Measurements from ENCODE around the gene PEX1. TPM values are rescaled to one million over a fixed set of nuclear protein-coding genes. Genes with fewer than 3 reads are reported as not detected.
"Not testable (repeated sequence)": the region's sequence is repeated elsewhere in the genome, so short reads cannot be mapped to it uniquely, and the experiment has no call there.

PEX1 gene
- 10 to 100 TPM; 16.9 to 17.7 TPM for total RNA-seq
- long read RNA-seq, donor 1, full-length matches to known transcripts, result 5 of 5 reads
- long read RNA-seq, donor 1, partial matches to known transcripts, result 0 of 5 reads
- long read RNA-seq, donor 1, other reads (novel, unspliced or antisense), result 0 of 5 reads
- long read RNA-seq, donor 2, partial matches to known transcripts, result 10 of 10 reads
- long read RNA-seq, donor 2, other reads (novel, unspliced or antisense), result 0 of 10 reads

DNA sequence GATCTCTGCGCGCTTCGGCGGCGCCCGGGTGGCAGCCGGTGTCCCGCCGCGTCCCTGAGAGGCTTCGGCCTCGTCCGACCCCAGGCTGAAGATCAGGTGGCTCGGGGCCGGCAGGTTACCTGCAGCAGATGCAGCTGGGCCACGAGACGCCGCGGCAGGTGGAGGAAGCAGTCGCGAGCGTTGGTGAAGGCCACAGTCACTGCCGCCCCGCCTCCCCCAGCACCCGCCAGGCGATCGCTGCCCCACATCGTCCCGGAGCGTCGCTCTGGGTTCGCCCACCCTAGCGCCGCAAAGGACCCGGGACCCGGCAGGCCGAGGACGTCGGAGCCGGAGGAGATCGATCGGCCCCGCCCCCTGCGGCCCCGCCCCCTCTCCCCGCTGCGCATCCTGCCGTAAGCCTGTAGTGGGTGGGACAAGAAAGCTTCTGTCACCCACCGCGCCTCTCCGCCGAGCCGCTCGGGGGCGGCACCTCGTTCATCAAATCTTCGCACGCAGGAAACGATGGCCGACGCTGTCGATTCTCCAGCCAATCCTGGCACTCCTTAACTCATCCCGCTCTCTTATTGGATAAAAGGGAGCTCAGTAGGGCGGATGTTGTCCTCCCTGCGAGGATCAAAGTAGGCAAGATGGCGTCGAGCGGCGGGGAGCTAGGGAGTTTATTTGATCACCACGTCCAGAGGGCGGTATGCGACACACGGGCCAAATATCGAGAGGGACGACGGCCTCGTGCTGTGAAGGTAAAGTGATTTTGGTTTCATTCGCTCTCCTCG, at the start of gene PEX1, which contains the start of gene RBM48:
PEX1 (minus strand) TSS at position 333 of the 770 bp plus-strand sequence; CDS start at position 248, 85 bp downstream.
RBM48 (plus strand) TSS at position 608 of the 770 bp plus-strand sequence; CDS start at position 627, 19 bp downstream.
- peak; percentile 99 for DNase-seq (ENCODE audit: low spot score)
- intact Hi-C loops (cut with DNase I), result no loop called here

DNA sequence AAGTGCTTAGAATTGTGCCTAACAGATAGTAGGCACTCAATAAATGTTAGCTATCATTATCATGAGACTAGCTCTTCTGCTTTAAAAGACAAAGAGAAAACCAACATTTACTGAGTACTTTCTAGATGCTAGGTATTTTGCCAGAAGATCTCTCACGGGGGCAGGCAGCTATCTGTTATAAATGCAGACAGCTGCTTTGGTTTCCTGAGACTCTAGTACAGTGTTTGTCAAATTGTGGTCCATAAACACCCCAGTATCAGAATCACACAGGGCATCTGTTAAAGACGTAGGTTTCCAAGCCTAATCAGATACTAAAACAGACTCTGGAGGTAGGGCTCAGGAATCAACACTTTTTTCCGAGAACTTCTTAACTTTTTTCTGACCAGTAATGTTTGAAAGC, 48.0 kb upstream of the PEX1 start:
- intact Hi-C loops (cut with DNase I), result no loop called here
- no peak for DNase-seq (ENCODE audit: low spot score)

GRCh38 chr7:92569137-92569536, 40.8 kb upstream of the PEX1 start:
- intact Hi-C loops (cut with DNase I), result loop anchor here in 1 of 2 donors (10.0 kb wide), 1 partner anchor 324 kb away; the partner anchor contains the start of genes ANKIB1 and KRIT1
- no peak for DNase-seq (ENCODE audit: low spot score)

- no peak for DNase-seq (ENCODE audit: low spot score)
- intact Hi-C loops (cut with DNase I), result loop anchor here in 1 of 2 donors (10.0 kb wide), 1 partner anchor 323 kb away; the partner anchor contains the start of genes ANKIB1 and KRIT1
Measured at GRCh38 chr7:92567460-92567859, 39.1 kb upstream of the PEX1 start.

DNA sequence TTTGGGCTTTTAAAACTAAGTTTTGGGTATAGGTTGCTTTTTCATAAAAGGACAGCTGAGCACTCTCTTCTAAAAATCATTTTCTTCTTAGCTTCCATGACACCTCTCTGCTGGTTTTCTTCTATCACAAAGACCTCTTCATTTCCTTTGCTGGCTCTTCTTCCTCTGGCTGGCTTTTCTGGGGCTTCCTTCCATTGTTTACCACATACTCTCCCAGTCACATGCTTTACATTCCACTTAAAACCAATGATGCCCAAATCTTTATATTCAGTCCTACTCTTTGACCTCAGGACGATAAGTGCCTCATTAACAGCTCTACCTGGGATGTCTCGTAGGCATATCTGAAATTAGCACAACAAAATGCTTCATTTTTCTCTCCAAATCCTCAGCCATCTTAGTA, 35.0 kb upstream of the PEX1 start:
- intact Hi-C loops (cut with DNase I), result loop anchor here in 1 of 2 donors (10.0 kb wide), 1 partner anchor 319 kb away; the partner anchor contains the start of genes ANKIB1 and KRIT1
- no peak for DNase-seq (ENCODE audit: low spot score)

- no peak for DNase-seq (ENCODE audit: low spot score)
- intact Hi-C loops (cut with DNase I), result loop anchor here in 1 of 2 donors (10.0 kb wide), 1 partner anchor 316 kb away; the partner anchor contains the start of genes ANKIB1 and KRIT1
Measured at GRCh38 chr7:92560602-92561001, 32.3 kb upstream of the PEX1 start.

GRCh38 chr7:92557808-92558362, 29.6 kb upstream of the PEX1 start:
- no peak for DNase-seq (ENCODE audit: low spot score)
- intact Hi-C loops (cut with DNase I), result no loop called here

GRCh38 chr7:92557249-92557648, 28.9 kb upstream of the PEX1 start:
- intact Hi-C loops (cut with DNase I), result no loop called here

GRCh38 chr7:92550194-92550593, 21.9 kb upstream of the PEX1 start:
- DNase-seq (ENCODE audit: low spot score), result no peak
- intact Hi-C loops (cut with DNase I), result no loop called here

More at GRCh38 chr7:92557249-92557648, 28.9 kb upstream of the PEX1 start:
- no peak for DNase-seq (ENCODE audit: low spot score)

DNA sequence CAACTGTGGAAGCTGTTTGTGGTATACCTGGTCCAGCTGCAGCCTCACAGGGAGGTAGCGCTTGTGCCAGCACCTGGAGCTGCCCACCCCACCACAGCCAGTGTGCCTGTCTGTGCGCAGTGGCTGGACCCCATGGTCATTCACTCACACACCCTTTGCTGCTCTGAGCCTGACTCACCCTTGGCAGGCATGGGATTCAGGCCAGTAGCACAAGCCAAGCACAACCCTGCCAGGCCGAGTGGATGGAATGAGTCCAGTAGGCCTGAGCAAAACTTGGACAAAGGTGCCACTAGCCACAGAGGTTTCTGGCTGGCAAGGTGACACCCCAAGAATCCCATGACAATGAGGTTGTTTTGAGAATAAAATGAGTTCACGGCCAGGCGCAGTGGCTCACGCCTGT, 19.3 kb upstream of the PEX1 start:
- DNase-seq (ENCODE audit: low spot score), result no peak
- intact Hi-C loops (cut with DNase I), result no loop called here

- intact Hi-C loops (cut with DNase I), result no loop called here
- DNase-seq (ENCODE audit: low spot score), result no peak
Measured at GRCh38 chr7:92546856-92547497, 18.7 kb upstream of the PEX1 start.

- intact Hi-C loops (cut with DNase I); DNase-seq (ENCODE audit: low spot score): not testable (repeated sequence)
Measured at GRCh38 chr7:92545116-92545515, 16.8 kb upstream of the PEX1 start.

DNA sequence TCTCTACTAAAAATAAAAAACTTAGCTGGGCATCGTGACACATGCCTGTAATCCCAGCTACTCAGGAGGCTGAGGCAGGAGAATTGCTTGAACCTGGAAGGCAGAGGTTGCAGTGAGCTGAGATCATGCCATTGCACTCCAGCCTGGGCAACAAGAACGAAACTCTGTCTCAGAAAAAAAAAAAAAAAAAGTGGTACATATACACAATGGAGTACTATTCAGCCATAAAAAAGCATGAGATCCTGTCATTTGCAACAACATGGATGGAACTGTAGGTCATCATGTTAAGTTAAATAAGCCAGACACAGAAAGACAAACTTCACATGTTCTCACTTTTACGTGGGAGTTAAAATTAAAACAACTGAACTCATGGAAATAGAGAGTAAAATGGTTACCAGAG, 15.2 kb upstream of the PEX1 start:
- intact Hi-C loops (cut with DNase I); DNase-seq (ENCODE audit: low spot score): not testable (repeated sequence)

DNA sequence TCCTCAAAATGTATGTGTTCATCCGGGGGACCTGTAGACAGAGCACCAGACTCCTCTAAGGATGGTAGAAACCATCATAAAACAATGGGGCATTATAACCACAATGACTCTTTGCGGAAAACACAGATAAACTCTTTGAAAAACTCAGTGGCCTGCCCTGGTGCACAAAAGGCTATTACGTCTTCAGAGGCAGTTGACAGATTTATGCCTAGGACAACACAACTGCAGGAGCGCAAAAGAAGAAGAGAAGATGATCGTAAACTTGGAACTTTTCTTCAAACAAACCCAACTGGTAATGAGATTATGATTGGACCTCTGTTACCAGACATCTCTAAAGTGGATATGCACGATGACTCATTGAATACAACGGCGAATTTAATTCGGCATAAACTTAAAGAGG, 6.3 kb upstream of the PEX1 start:
- intact Hi-C loops (cut with DNase I), result no loop called here
- no peak for DNase-seq (ENCODE audit: low spot score)

GRCh38 chr7:92528958-92529264, 591 bp upstream of the PEX1 start:
- no peak for DNase-seq (ENCODE audit: low spot score)
- intact Hi-C loops (cut with DNase I), result no loop called here

DNA sequence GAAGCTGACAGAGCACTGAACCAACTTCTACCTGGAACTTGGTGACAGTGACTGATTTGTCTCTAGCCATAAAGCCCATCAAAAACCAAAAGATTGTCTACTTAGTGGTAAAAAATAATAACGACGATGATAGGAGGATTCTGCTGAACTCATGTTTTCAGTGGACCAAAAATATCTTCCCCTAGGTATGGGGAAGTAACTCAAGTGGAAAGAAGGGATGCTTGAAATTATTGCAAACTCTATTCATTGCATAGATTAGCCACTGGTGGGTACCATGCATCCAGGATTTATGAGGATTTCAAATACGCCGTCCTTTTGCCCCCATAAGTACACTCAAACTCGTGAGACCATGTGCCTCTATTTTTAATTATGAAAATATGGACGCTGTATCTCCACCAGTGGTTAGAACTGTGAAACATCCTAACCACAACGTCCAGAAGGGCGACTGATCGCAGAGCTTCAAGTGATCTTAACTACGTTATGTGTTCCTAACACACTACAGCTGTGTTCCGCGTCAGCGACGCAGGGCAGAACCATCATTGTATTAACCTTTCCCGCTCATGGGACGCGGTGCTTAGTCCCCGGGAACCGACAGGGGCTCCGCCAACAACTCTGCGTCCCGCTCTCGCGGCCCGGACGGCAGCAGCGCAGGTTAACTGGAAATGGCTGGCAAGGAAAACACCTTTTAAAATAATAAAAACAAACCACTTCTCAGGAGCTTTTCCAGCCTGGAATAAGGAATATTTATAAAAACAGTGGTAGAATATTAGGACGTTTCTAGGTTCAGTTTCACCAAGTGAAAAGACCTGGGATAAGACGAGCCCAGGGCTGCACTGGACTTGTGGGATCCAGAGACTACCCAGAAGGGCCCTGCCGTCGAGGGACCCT, 776 bp downstream of the PEX1 start:
- peak; percentile 87 for DNase-seq (ENCODE audit: low spot score)

GRCh38 chr7:92523110-92523509, 5.2 kb downstream of the PEX1 start:
- no peak for DNase-seq (ENCODE audit: low spot score)
- intact Hi-C loops (cut with DNase I), result no loop called here

More for the DNA sequence above, 776 bp downstream of the PEX1 start:
- intact Hi-C loops (cut with DNase I), result no loop called here

- no peak for DNase-seq (ENCODE audit: low spot score)
- intact Hi-C loops (cut with DNase I), result no loop called here
Measured at GRCh38 chr7:92520024-92520423, 8.3 kb downstream of the PEX1 start.

GRCh38 chr7:92517631-92518030, 10.7 kb downstream of the PEX1 start:
- intact Hi-C loops (cut with DNase I), result loop anchor here in 1 of 2 donors (10.0 kb wide), 1 partner anchor 423 kb away; no protein-coding TSS in a partner anchor
- DNase-seq (ENCODE audit: low spot score), result no peak
